Left forelimb (tissue), 1 donor: ENCODE results near the gene PSG1.
"Not testable (repeated sequence)": the region's sequence is repeated elsewhere in the genome, so short reads cannot be mapped to it uniquely, and the experiment has no call there.

ENCODE experiments used
- DNase-seq: peaks from one replicate; pipeline ENCODE4 v3.0.0-alpha.2; 2018; ENCODE audit warnings: low spot score

Gene PSG1

DNA sequence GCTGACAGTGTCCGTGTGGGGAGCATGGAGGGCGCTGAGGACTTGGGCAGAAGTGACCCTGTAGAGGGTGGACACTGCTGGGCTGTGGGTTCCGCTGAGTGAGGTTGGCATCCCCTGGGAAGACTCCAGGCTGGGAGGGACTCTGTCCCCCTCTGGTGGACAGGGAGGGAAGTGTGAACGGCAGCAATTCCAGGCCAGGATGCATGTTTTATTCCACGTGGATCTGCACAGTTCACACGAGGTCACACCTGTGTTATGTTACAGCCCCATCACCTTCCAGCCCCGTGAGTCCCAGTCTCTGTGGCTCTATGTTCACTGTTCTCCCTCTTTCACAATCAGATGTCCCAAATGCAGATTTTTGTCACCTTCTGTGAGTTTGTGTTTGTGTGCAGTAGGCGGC is 1.8 kb upstream of the PSG1 start:
- not testable (repeated sequence) for DNase-seq

- not testable (repeated sequence) for DNase-seq
These were observed 1.1 kb upstream of the PSG1 start for GRCh38 chr19:42880621-42881020.

GRCh38 chr19:42876596-42876995 is 2.9 kb downstream of the PSG1 start:
- not testable (repeated sequence) for DNase-seq

DNA sequence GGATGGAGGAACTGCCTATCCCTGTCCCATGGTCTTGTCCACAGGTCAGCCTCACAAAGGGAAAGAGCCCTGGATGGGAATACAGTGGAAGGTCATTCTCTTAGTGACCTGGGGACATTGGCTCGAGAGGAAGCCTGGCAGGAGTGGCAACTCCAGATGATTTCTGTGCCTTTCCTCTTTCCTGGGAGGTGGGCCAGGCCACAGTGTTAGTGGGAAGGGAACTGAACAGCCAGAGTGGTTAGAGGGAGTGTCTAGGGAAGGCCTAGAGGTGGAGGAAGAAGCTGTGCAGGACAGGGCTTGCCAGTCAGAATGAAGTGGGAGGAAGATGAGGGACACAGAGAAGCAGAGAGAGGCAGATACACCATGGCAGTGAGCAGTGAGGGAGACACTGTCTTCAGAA is 3.6 kb downstream of the PSG1 start:
- DNase-seq, result not testable (repeated sequence)

DNA sequence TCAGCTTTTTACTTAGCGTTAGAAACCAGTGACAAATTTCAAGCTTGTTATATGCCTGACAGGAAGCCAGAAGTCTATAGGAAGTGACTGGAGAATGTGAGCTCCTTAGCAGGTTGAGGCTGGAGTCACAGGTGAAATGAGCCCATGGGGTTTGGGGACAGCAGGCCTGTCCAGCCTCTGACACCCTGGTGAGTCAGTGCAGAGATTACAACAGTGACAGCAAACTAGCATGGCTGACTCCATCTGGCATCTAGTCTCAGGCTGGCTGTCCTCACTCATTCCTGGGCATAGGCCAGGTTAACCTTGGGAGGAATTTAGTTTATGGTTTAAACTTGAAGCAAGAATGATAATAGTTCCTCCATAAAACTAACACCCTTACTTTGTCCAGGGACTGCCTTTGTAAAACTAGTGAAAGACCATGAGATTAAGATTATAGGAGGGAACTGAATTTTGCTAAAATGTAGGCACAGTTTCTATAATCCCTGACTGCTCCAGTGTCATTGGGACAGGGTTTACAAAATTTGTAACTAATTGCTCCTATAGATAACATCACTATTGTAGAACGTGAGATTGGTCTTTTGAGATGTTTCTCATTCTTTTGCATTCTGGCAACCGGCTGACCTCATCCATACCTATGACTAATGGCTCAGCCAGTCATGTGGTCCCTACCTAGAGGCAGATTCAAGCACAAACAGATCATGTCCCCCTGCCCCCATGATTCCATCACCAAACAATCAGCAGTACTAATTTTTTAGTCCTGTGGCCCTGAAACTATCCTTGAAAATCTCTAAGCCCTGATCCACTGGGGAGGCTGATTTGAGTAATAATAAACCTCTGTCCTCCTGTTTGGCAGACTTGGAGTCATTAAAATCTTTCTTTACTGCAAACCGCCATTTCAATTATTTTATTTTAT is 4.4 kb downstream of the PSG1 start:
- DNase-seq, result not testable (repeated sequence)

DNA sequence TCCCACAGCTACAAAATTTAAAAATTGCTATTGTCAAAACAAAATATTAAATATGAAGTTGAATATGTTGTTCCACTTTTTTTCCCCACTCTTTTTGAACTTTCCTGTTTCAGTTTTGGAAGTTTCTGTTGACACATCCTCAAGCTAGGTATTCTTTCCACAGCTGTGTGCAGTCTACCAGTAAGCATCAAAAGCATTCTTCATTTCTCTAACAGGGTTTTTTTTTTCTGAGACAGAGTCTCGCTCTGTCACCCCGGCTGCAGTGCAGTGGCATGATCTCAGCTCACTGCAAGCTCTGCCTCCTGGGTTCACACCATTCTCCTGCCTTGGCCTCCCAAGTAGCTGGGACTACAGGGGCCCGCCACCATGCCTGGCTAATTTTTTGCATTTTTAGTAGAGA is 5.4 kb downstream of the PSG1 start:
- DNase-seq, result not testable (repeated sequence)

- DNase-seq, result no peak
These were observed 6.9 kb downstream of the PSG1 start for GRCh38 chr19:42872608-42873007.

- DNase-seq, result no peak
These were observed 22.0 kb downstream of the PSG1 start for GRCh38 chr19:42857544-42857867.

DNA sequence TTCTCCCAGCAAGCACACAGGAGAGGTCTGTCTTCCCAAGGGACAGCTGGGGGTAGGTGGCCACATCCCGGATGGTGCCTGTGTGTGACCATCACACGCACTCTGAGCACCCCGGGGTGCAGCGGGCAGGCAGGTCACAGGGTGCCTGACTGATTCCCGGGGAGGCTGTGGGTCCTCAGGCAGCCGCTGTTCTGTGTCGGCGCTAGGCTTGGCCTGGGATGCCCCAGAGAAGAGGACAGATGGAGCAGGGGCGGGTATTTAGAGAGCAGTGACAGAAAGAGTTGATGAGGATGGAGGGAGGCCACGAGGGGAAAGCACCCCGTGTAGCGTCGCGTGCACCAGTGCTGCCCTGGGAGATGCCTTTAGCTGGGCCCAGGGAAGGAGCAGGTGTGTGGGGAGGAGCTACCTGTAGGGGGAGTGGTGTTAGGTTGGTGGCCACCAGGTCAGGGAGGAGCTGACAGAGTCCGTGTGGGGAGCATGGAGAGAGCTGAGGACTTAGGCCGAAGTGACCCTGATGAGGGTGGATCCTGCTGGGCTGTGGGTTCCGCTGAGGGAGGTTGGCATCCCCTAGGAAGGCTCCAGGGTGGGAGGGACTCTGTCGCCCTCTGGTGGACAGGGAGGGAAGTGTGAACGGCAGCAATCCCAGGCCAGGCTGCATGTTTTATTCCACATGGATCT is 22.5 kb downstream of the PSG1 start:
- not testable (repeated sequence) for DNase-seq

- not testable (repeated sequence) for DNase-seq
These were observed 24.8 kb downstream of the PSG1 start for GRCh38 chr19:42854745-42855144.

- not testable (repeated sequence) for DNase-seq
These were observed 26.3 kb downstream of the PSG1 start for GRCh38 chr19:42853231-42853630.

- not testable (repeated sequence) for DNase-seq
These were observed 26.7 kb downstream of the PSG1 start for GRCh38 chr19:42852821-42853220.

GRCh38 chr19:42851718-42852280 is 27.7 kb downstream of the PSG1 start:
- not testable (repeated sequence) for DNase-seq

GRCh38 chr19:42850981-42851717 is 28.4 kb downstream of the PSG1 start:
- DNase-seq, result no peak

DNA sequence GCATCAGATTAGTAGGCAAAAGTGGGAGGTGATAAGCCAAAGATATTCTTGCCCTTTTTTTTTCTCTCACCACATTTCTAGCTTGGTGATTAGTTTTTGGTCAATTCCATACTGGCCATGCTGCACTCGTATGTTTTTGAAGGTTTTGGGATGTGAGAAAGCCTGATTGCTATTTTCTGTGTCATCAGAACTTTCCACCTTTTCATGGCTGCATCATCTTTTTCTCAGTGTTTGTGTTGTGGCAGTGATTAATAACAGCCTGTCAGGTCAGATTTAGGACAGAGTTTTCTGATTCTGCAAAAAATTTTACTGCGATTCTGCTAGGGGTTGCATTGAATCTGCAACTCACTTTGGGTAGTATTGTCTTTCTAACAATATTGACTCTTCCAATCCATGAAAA is 32.9 kb downstream of the PSG1 start:
- DNase-seq, result no peak

GRCh38 chr19:42843631-42844030 is 35.9 kb downstream of the PSG1 start:
- not testable (repeated sequence) for DNase-seq

DNA sequence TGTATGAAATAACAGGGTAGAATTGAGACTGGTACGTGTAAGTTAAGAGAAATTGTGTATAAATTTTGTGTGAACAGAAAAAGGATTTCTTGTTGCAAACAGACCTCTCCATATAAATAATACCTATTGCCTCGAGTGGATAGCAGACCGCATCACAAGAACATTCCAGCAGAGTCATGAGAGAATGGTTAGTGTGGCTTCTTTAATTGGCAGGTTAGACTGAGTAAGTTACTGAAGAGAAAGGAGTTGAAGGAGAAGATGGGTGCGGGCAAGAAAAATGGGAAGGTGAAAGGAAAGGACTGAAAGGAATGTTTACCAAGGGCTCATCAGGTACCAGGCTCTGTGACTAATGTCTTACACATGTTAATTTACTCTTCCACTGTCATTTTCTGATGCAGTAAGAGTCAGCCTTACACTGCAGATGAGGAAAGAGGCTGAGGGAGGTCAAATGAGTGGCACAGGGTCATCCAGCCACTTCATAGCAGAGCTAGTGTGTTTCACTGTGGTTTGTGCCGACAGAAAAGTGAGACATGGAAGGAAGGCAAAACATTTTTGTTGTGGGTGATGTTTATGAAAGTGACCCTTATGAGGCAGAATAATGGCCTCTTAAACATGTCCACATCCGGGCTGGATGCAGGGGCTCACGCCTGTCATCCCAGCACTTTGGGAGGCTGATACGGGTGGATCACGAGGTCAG is 46.6 kb downstream of the PSG1 start:
- not testable (repeated sequence) for DNase-seq

GRCh38 chr19:42832023-42832680 is 47.4 kb downstream of the PSG1 start:
- not testable (repeated sequence) for DNase-seq

DNA sequence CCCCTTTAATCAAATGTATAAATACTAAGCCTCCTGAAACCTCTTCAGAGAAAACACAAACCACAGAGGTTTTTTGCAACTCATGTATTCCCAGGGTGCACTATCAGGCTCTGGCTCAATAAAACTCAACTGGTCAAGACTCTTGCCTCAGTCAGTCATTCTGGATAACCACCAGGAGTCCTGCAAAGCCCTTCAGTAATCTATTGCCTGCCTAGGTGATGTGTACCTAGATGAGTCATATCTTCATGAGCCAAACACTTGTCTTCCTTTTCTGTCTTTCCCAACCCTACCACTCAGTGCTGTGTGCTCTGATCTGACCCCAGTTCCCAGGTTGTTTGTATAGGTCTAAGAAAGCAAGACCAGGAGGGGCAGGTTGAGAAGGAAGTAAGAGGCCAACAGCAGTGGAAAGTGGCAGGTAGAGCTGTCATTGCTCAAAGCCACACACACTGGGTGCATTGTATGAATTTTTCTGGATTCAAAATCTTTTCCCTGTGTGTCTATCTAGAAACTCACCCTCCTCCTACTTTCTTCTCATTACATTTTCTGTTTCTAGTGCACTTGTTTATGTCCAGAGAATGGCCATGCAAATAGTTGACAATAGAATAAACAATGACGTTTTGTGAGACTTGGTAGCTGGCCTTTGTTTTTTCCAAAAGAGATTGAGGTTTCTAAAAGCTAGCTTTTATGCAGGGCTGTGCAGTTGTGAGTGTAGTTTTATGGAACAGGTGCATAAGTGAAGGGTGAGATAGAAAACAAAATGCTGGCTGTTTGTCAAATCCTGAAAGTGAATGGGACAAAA is 48.1 kb downstream of the PSG1 start:
- no peak for DNase-seq

- not testable (repeated sequence) for DNase-seq
These were observed 58.1 kb downstream of the PSG1 start for GRCh38 chr19:42821306-42821977.
